GM13977 (cell line): ENCODE data around the gene XIRP2.
"Not testable (repeated sequence)": the region's sequence is repeated elsewhere in the genome, so short reads cannot be mapped to it uniquely, and the experiment has no call there.

Source experiments
- DNase-seq: peaks from one replicate; pipeline ENCODE4 v3.0.0; 2012; ENCODE audit warnings: low spot score
- in situ Hi-C: fragments of 300-500 bp; cut with MboI; formaldehyde crosslinking; loops from one replicate; pipeline ENCODE4 v1.12.0; 2022; ENCODE audit warnings: low sequenced_read_pairs, low pct_unique_long_range_greater_than_20kb, mixed read lengths, inconsistent platforms; ENCODE audit not compliant: unreplicated experiment
- TF ChIP-seq, protein P1 (sequence below): IDR thresholded peaks from 2 replicates; pipeline ENCODE4 v1.5.1; 2012; ENCODE audit warnings: mild to moderate bottlenecking, control low read depth; ENCODE audit not compliant: insufficient read depth; ENCODE audit errors: extremely low read depth, missing control alignments

The XIRP2 gene

DNA sequence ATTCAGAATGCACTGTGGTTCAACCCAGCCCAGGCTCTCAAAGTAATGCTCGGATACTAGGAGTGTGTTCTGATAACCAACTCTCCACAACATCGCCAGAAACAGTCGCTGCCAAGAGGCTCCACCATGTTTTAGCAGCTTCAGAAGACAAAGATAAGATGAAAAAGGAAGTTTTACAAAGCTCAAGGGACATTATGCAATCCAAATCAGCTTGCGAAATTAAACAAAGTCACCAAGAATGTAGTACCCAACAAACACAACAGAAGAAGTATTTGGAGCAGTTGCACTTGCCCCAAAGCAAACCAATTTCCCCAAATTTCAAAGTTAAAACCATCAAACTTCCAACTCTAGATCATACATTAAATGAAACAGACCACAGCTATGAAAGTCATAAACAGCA, 360.9 kb downstream of the XIRP2 start:
- in situ Hi-C loops = no loop called here
- no peak for DNase-seq
- TF ChIP-seq, protein P1, sequence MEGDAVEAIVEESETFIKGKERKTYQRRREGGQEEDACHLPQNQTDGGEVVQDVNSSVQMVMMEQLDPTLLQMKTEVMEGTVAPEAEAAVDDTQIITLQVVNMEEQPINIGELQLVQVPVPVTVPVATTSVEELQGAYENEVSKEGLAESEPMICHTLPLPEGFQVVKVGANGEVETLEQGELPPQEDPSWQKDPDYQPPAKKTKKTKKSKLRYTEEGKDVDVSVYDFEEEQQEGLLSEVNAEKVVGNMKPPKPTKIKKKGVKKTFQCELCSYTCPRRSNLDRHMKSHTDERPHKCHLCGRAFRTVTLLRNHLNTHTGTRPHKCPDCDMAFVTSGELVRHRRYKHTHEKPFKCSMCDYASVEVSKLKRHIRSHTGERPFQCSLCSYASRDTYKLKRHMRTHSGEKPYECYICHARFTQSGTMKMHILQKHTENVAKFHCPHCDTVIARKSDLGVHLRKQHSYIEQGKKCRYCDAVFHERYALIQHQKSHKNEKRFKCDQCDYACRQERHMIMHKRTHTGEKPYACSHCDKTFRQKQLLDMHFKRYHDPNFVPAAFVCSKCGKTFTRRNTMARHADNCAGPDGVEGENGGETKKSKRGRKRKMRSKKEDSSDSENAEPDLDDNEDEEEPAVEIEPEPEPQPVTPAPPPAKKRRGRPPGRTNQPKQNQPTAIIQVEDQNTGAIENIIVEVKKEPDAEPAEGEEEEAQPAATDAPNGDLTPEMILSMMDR = no peak

DNA sequence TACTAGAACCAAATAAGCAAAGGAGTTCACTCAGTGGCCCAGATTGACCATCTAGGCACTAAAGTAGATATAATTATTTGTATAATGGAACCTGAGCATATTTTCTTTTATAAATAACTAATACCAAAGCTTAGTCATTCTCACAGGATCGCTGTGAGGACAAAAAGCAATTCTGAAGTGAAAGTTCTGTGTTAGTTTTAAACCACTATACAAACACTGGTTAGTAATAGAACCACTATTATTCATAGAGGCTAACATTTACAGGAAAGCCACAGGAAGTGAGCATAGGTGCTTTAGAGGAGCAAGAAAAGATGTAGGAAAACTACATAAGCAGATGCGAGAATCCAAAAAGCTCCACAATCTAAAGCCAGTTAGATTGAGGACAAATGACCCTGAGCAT, 364.7 kb downstream of the XIRP2 start:
- in situ Hi-C loops = no loop called here
- TF ChIP-seq, protein P1 = no peak
- no peak for DNase-seq

DNA sequence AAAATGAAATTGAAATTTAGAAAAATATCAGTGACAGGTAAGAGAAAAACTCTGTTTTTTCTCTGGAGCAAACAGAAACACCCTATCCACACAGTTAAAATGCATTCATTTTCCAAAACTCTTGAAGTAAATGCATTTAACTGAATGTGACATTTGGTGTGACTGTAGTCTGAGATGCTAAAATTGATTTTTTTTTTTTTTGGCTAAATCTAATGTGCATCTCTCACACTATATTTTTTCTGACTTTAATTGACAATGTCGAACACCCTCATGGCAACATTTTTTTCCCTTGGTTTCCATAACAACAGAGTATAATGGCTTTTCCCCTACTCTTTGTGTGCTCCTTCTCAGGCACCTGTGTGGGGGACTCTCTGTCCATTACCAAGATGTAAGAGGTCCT, 366.4 kb downstream of the XIRP2 start:
- TF ChIP-seq, protein P1 = no peak
- DNase-seq = no peak
- in situ Hi-C loops = no loop called here

DNA sequence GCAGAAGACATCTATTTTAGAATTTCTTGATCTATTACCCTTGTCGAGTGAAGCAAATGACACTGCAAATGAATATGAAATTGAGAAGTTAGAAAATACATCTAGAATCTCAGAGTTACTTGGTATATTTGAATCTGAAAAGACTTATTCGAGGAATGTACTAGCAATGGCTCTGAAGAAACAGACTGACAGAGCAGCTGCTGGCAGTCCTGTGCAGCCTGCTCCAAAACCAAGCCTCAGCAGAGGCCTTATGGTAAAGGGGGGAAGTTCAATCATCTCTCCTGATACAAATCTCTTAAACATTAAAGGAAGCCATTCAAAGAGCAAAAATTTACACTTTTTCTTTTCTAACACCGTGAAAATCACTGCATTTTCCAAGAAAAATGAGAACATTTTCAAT, 370.4 kb downstream of the XIRP2 start:
- in situ Hi-C loops = no loop called here
- TF ChIP-seq, protein P1 = no peak
- no peak for DNase-seq

DNA sequence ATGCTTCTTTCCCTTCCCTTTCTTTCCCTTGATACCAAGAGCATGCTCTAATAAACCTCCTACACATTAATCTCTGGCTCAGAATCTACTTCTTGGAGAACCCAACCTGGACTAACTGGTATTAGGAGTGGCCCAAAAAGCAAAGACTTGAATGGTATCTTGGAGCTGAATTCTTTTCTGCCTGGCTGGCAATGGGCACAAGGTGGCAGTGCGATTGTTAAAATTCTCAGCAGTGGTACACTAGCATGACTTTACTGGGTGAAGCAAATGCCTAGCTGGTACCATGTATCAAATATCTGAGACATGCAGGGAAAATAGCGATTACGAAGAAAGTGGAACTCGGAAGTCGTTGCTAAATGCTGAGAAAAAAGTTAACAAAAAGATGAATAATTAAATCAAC, 376.1 kb downstream of the XIRP2 start:
- TF ChIP-seq, protein P1 = no peak
- DNase-seq = no peak
- in situ Hi-C loops = no loop called here

DNA sequence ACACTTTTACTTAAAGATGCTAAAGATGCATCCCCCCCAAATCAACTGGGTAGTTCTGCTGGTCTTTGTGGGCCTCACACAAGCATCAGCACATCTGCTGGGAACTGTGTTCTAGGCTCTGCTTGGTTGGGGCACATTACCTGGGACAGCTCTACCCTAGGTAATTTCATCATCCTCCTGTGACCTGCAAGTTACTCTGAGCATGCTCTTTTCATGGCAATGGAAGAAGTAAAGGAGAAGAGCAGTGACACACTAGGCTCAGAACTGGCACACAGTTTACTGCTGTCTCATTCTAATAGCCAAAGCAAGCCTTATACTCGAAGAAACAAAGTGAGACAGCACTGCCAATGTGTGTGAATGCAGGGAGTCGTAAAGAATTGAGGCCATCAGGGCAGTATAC, 376.7 kb downstream of the XIRP2 start:
- in situ Hi-C loops = no loop called here
- no peak for DNase-seq
- TF ChIP-seq, protein P1 = no peak

DNA sequence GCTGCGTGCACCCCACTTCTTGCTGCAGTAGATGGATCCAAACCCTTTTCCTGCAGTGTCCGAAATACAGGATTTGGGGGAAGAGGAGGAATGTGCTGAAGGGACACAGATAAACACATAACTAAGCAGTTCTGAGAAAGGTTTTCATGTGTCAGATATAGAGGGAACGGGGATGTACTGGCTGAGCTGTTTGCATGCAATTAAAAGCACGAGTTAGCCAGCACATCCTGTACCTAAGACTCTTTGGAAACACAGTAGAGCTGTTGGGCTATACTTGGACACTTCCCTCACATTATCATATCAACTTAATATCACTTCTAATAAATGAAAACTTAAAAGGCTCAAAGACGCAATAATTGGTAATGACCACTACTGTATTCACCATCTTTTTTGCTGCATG, 377.4 kb downstream of the XIRP2 start:
- in situ Hi-C loops = no loop called here

DNA sequence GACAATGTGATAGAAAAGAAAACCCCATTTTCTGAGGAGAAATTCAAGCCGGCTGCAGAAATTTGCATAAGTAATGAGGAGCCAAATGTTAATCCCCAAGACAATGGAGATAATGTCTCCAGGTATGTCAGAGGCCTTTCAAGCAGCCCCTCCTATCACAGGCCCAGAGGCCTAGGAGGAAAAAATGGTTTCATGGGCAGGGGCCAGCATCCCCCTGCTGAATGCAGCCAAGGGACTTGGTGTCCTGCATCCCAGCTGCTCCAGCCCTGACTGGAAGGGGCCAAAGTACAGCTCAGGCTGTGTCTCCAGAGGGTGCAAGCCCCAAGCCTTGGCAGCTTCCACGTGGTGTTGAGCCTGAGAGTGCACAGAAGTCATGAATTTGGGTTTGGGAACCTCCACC, 380.0 kb downstream of the XIRP2 start:
- DNase-seq, in situ Hi-C loops: not testable (repeated sequence)

More for the DNA sequence above, 377.4 kb downstream of the XIRP2 start:
- TF ChIP-seq, protein P1 = no peak
- no peak for DNase-seq
